Fibroblast of lung (primary cell): ENCODE results near the gene PDLIM7. TPM values are rescaled to one million over a fixed set of nuclear protein-coding genes. Genes with fewer than 3 reads are reported as not detected.

Experiments used
- DNase-seq, 2 donors: peaks; one replicate each; pipeline versions ENCODE4 v3.0.0 to v3.0.0-alpha.2; 2010; ENCODE audit warnings: low read depth in 2 of 2
- H2AFZ ChIP-seq: 2 replicates; pipeline ENCODE4 v1.5.1; 2012; ENCODE audit warnings: low read length, control low read depth, inconsistent platforms
- H3K27ac ChIP-seq: 2 replicates; pipeline ENCODE4 v1.5.1; 2011; ENCODE audit warnings: low read length, control low read depth; ENCODE audit not compliant: insufficient read depth
- H3K27me3 ChIP-seq: 2 replicates; pipeline ENCODE4 v1.5.1; 2011; ENCODE audit warnings: mild to moderate bottlenecking, low read length; ENCODE audit not compliant: control insufficient read depth, insufficient read depth
- H3K36me3 ChIP-seq: 2 replicates; pipeline ENCODE4 v1.5.1; 2011; ENCODE audit warnings: low read length; ENCODE audit not compliant: control insufficient read depth, insufficient read depth
- H3K4me1 ChIP-seq: 2 replicates; pipeline ENCODE4 v1.5.1; 2011; ENCODE audit warnings: low read length; ENCODE audit not compliant: control insufficient read depth, insufficient read depth; ENCODE audit errors: extremely low read depth
- H3K4me2 ChIP-seq: 2 replicates; pipeline ENCODE4 v1.5.1; 2011; ENCODE audit warnings: low read length, control low read depth; ENCODE audit not compliant: insufficient read depth; ENCODE audit errors: extremely low read depth
- H3K4me3 ChIP-seq, 4 experiments: fragments of 200-600 bp in 1 of 4; sonication (generic) in 1 of 4; replicated peaks in 1 of 4; 2 replicates each; pipeline ENCODE4 v1.5.1; 2011 to 2016; ENCODE audit warnings: low read length in 4 of 4, low read depth in 3 of 4, mild to moderate bottlenecking in 3 of 4, control low read depth in 2 of 4, inconsistent platforms in 1 of 4, mixed read lengths in 1 of 4; ENCODE audit not compliant: insufficient read depth in 1 of 4; ENCODE audit errors: control extremely low read depth in 1 of 4
- H3K79me2 ChIP-seq: 2 replicates; pipeline ENCODE4 v1.5.1; 2012; ENCODE audit warnings: mild to moderate bottlenecking, low read length, inconsistent platforms; ENCODE audit not compliant: control insufficient read depth, insufficient read depth
- H3K9ac ChIP-seq: 2 replicates; pipeline ENCODE4 v1.5.1; 2011; ENCODE audit warnings: mild to moderate bottlenecking, low read length, control low read depth; ENCODE audit not compliant: insufficient read depth
- H3K9me3 ChIP-seq: 2 replicates; pipeline ENCODE4 v1.5.1; 2012; ENCODE audit warnings: low read depth, low read length; ENCODE audit not compliant: control insufficient read depth, insufficient read depth
- H4K20me1 ChIP-seq: 2 replicates; pipeline ENCODE4 v1.5.1; 2011; ENCODE audit warnings: low read length; ENCODE audit not compliant: control insufficient read depth, insufficient read depth; ENCODE audit errors: extremely low read depth
- EZH2 ChIP-seq: IDR thresholded peaks from 2 replicates; pipeline ENCODE4 v1.5.1; 2012; ENCODE audit warnings: low read length, control low read depth, mild to moderate bottlenecking; ENCODE audit errors: missing control alignments
- polyA plus RNA-seq, 2 donors: library from polyadenylated mRNA; depleted of rRNA in 1 of 2; stranded (reverse) in 1 of 2; unstranded in 1 of 2; fragments of >200 nt; gene quantifications; 2 replicates each; pipeline ENCODE4 v1.2.1, GENCODE V29; 2011 to 2012; ENCODE audit warnings: missing spikeins in 1 of 2
- total RNA-seq: library from RNA; depleted of rRNA; stranded (reverse); fragments of >200 nt; gene quantifications from 2 replicates; pipeline ENCODE4 v1.2.1, GENCODE V29; 2014
- TF ChIP-seq, protein P1 (sequence below), 2 donors: IDR thresholded peaks in 1 of 2; conservative IDR thresholded peaks in 1 of 2; 1 replicate in 1 of 2; 2 replicates in 1 of 2; pipeline ENCODE4 v1.5.1; 2011 to 2012; ENCODE audit warnings: low read length in 2 of 2, control low read depth in 1 of 2, inconsistent platforms in 1 of 2, low read depth in 1 of 2, mild to moderate bottlenecking in 1 of 2

The PDLIM7 gene
- total and polyA plus RNA-seq, 2 donors (not counting 1 experiment from before 2014, with no cell fraction given) = 65.2 to 245 TPM

- H3K36me3 ChIP-seq = peaks cover 40% of the 10 kb centered on the region
- H3K27me3 ChIP-seq = no peaks in the 10 kb centered on the region
- H3K27ac ChIP-seq = no peak overlapping the region
- H4K20me1 ChIP-seq = no peaks in the 10 kb centered on the region
- no peak overlapping the region for H3K9ac ChIP-seq
- peaks cover 21% of the 10 kb centered on the region for H3K79me2 ChIP-seq
- no peaks in the 10 kb centered on the region for H3K9me3 ChIP-seq
- H3K4me3 ChIP-seq = no peak overlapping the region
- peaks cover 4% of the 10 kb centered on the region for H3K4me1 ChIP-seq
- no peak overlapping the region for H2AFZ ChIP-seq
- no peak for TF ChIP-seq EZH2
- TF ChIP-seq, protein P1, sequence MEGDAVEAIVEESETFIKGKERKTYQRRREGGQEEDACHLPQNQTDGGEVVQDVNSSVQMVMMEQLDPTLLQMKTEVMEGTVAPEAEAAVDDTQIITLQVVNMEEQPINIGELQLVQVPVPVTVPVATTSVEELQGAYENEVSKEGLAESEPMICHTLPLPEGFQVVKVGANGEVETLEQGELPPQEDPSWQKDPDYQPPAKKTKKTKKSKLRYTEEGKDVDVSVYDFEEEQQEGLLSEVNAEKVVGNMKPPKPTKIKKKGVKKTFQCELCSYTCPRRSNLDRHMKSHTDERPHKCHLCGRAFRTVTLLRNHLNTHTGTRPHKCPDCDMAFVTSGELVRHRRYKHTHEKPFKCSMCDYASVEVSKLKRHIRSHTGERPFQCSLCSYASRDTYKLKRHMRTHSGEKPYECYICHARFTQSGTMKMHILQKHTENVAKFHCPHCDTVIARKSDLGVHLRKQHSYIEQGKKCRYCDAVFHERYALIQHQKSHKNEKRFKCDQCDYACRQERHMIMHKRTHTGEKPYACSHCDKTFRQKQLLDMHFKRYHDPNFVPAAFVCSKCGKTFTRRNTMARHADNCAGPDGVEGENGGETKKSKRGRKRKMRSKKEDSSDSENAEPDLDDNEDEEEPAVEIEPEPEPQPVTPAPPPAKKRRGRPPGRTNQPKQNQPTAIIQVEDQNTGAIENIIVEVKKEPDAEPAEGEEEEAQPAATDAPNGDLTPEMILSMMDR (conservative IDR thresholded peaks at IDR 0.05 in 1 of 2, IDR thresholded peaks at IDR 0.05 in 1 of 2; ENCODE audit: low read depth in 1 of 2, low read length in 2 of 2) = no peak
- H3K4me2 ChIP-seq = no peak overlapping the region
- DNase-seq = no peak
Measured at GRCh38 chr5:177511796-177512675, 14.6 kb upstream of the PDLIM7 start.

- Histone ChIP-seq H3K36me3 (peaks cover 40% of the 10 kb centered on the region), H3K4me1 (peaks cover 4% of the 10 kb centered on the region)
- no peak for TF ChIP-seq EZH2
- TF ChIP-seq, protein P1 (conservative IDR thresholded peaks at IDR 0.05 in 1 of 2, IDR thresholded peaks at IDR 0.05 in 1 of 2; ENCODE audit: low read depth in 1 of 2, low read length in 2 of 2) = no peak
Measured at GRCh38 chr5:177511181-177511580, 13.8 kb upstream of the PDLIM7 start.

GRCh38 chr5:177510567-177511053, 13.2 kb upstream of the PDLIM7 start:
- no peak overlapping the region for H2AFZ ChIP-seq
- TF ChIP-seq EZH2 = no peak
- TF ChIP-seq, protein P1 (conservative IDR thresholded peaks at IDR 0.05 in 1 of 2, IDR thresholded peaks at IDR 0.05 in 1 of 2; ENCODE audit: low read depth in 1 of 2, low read length in 2 of 2) = no peak
- H3K4me2 ChIP-seq = no peak overlapping the region
- H3K9me3 ChIP-seq = no peaks in the 10 kb centered on the region
- no peak overlapping the region for H3K9ac ChIP-seq
- H3K36me3 ChIP-seq = peaks cover 40% of the 10 kb centered on the region
- H3K4me1 ChIP-seq = peaks cover 3% of the 10 kb centered on the region
- no peak overlapping the region for H3K4me3 ChIP-seq
- no peak overlapping the region for H3K27ac ChIP-seq
- no peak for DNase-seq
- no peaks in the 10 kb centered on the region for H4K20me1 ChIP-seq
- no peaks in the 10 kb centered on the region for H3K27me3 ChIP-seq
- H3K79me2 ChIP-seq = peaks cover 10% of the 10 kb centered on the region

More at GRCh38 chr5:177511181-177511580, 13.8 kb upstream of the PDLIM7 start:
- no peak overlapping the region for H3K4me3 ChIP-seq
- H3K9me3 ChIP-seq = no peaks in the 10 kb centered on the region
- peaks cover 15% of the 10 kb centered on the region for H3K79me2 ChIP-seq
- H2AFZ ChIP-seq = no peak overlapping the region
- no peak overlapping the region for H3K27ac ChIP-seq
- no peak overlapping the region for H3K9ac ChIP-seq
- no peak overlapping the region for H3K4me2 ChIP-seq
- H4K20me1 ChIP-seq = no peaks in the 10 kb centered on the region
- H3K27me3 ChIP-seq = no peaks in the 10 kb centered on the region
- no peak for DNase-seq
